Liver (tissue), 9 donors: ENCODE results near the gene PIGR. TPM values are rescaled to one million over a fixed set of nuclear protein-coding genes. Genes with fewer than 3 reads are reported as not detected.
A peak's percentile ranks its signal among the peaks of the same experiment; 100 is the strongest.

Source experiments
- DNase-seq: peaks from one replicate; pipeline ENCODE4 v3.0.0-alpha.2; 2017; ENCODE audit warnings: low spot score
- H3K27ac ChIP-seq, 2 donors: one replicate each; pipeline ENCODE4 v1.7.0; 2013; ENCODE audit warnings: inconsistent platforms in 2 of 2, low read length in 2 of 2, control low read depth in 1 of 2, low read depth in 1 of 2, mild to moderate bottlenecking in 1 of 2
- H3K27me3 ChIP-seq, 4 donors: one replicate each; pipeline versions ENCODE4 v1.6.1 to v1.7.0; 2013; ENCODE audit warnings: low read length in 3 of 4, inconsistent platforms in 1 of 4, mild to moderate bottlenecking in 1 of 4, moderate library complexity in 1 of 4; ENCODE audit not compliant: control insufficient read depth in 4 of 4, insufficient read depth in 4 of 4
- H3K36me3 ChIP-seq, 4 donors: one replicate each; pipeline versions ENCODE4 v1.6.1 to v1.7.0; 2013; ENCODE audit warnings: low read length in 3 of 4, mild to moderate bottlenecking in 3 of 4, low read depth in 1 of 4, moderate library complexity in 1 of 4; ENCODE audit not compliant: control insufficient read depth in 4 of 4, insufficient read depth in 3 of 4
- H3K4me1 ChIP-seq, 4 donors: one replicate each; pipeline versions ENCODE4 v1.6.1 to v1.7.0; 2013; ENCODE audit warnings: low read length in 3 of 4, mild to moderate bottlenecking in 3 of 4, moderate library complexity in 1 of 4; ENCODE audit not compliant: control insufficient read depth in 4 of 4, insufficient read depth in 4 of 4
- H3K4me3 ChIP-seq, 3 donors: one replicate each; pipeline versions ENCODE4 v1.6.1 to v1.7.0; 2013; ENCODE audit warnings: low read length in 3 of 3, control low read depth in 1 of 3, low read depth in 1 of 3, mild to moderate bottlenecking in 1 of 3
- H3K9ac ChIP-seq, 2 donors: one replicate each; pipeline ENCODE4 v1.7.0; 2013; ENCODE audit warnings: low read length in 2 of 2, mild to moderate bottlenecking in 2 of 2, moderate library complexity in 2 of 2, control low read depth in 1 of 2, low read depth in 1 of 2
- H3K9me3 ChIP-seq, 4 donors: one replicate each; pipeline versions ENCODE4 v1.6.1 to v1.7.0; 2013; ENCODE audit warnings: low read length in 3 of 4; ENCODE audit not compliant: control insufficient read depth in 4 of 4
- ATF3 ChIP-seq: IDR thresholded peaks from 2 replicates; pipeline ENCODE4 v1.6.1; 2016; ENCODE audit warnings: antibody characterized with exemption
- EGR1 ChIP-seq, 2 donors: IDR thresholded peaks; 2 replicates each; pipeline ENCODE4 v1.6.1; 2016 to 2018; ENCODE audit warnings: antibody characterized with exemption in 2 of 2, low read depth in 2 of 2
- FOXA2 ChIP-seq: IDR thresholded peaks from 2 replicates; pipeline ENCODE4 v1.6.1; 2016; ENCODE audit warnings: antibody characterized with exemption
- GABPA ChIP-seq, 2 donors: IDR thresholded peaks in 1 of 2; conservative IDR thresholded peaks in 1 of 2; 2 replicates each; pipeline ENCODE4 v1.6.1; 2016; ENCODE audit warnings: antibody characterized with exemption in 2 of 2, mild to moderate bottlenecking in 1 of 2, moderate library complexity in 1 of 2
- HNF4A ChIP-seq, 2 donors: conservative IDR thresholded peaks; 2 replicates each; pipeline ENCODE4 v1.6.1; 2016; ENCODE audit warnings: antibody characterized with exemption in 2 of 2, mild to moderate bottlenecking in 2 of 2
- JUND ChIP-seq, 2 donors: IDR thresholded peaks; 2 replicates each; pipeline ENCODE4 v1.6.1; 2016; ENCODE audit warnings: antibody characterized with exemption in 2 of 2
- MAX ChIP-seq: IDR thresholded peaks from 2 replicates; pipeline ENCODE4 v1.6.1; 2016; ENCODE audit warnings: antibody characterized with exemption
- RAD21 ChIP-seq, 2 donors: IDR thresholded peaks; 2 replicates each; pipeline ENCODE4 v1.6.1; 2016; ENCODE audit warnings: antibody characterized with exemption in 2 of 2, mild to moderate bottlenecking in 2 of 2
- REST ChIP-seq: IDR thresholded peaks from 2 replicates; pipeline ENCODE4 v1.6.1; 2016; ENCODE audit warnings: antibody characterized with exemption, mild to moderate bottlenecking
- RXRA ChIP-seq, 2 donors: IDR thresholded peaks; 2 replicates each; pipeline ENCODE4 v1.6.1; 2017 to 2018; ENCODE audit warnings: antibody characterized with exemption in 2 of 2, mild to moderate bottlenecking in 1 of 2
- SP1 ChIP-seq: IDR thresholded peaks from 2 replicates; pipeline ENCODE4 v1.6.1; 2018; ENCODE audit warnings: antibody characterized with exemption, mild to moderate bottlenecking
- TAF1 ChIP-seq: conservative IDR thresholded peaks from 2 replicates; pipeline ENCODE4 v1.6.1; 2016; ENCODE audit warnings: antibody characterized with exemption, mild to moderate bottlenecking
- YY1 ChIP-seq: IDR thresholded peaks from 2 replicates; pipeline ENCODE4 v1.6.1; 2016; ENCODE audit warnings: antibody characterized with exemption, mild to moderate bottlenecking
- ZBTB33 ChIP-seq: IDR thresholded peaks from 2 replicates; pipeline ENCODE4 v1.6.1; 2016; ENCODE audit warnings: antibody characterized with exemption
- whole genome bisulfite sequencing: extraction: QIAGEN DNeasy Blood & Tissue Kit; methylation state at CpG from one replicate; pipeline ENCODE4 v1.1.7; 2013; 5-methylcytosine and 5-hydroxymethylcytosine counted together
- polyA plus RNA-seq, 2 donors: library from polyadenylated mRNA; stranded (reverse) in 1 of 2; unstranded in 1 of 2; fragments of 200-250 nt in 1 of 2; fragments of >200 nt in 1 of 2; fragmentation: Nextera tagmentation in 1 of 2; extraction: Ambion mirVana in 1 of 2; gene quantifications; one replicate each; pipeline versions ENCODE4 v1.2.1 to v1.2.3, GENCODE V29; 2013 to 2015
- total RNA-seq, 2 donors: library from RNA; depleted of rRNA; stranded (reverse); fragments of >200 nt; gene quantifications; one replicate each; pipeline ENCODE4 v1.2.3, GENCODE V29; 2014
- TF ChIP-seq, protein P1 (sequence below): fragments of 150-350 bp; IDR thresholded peaks from 2 replicates; pipeline ENCODE4 v1.5.1; 2017; ENCODE audit warnings: improper control_type of control experiment, low read depth, low read length; ENCODE audit not compliant: missing input control
- donor health status: healthy.
- donor health status: healthy.
- donor health status: healthy.
- donor health status: healthy.
- donor health status: healthy.

The PIGR gene
- total and polyA plus RNA-seq, 4 donors = 0.09 to 43.3 (median 14.1) TPM

DNA sequence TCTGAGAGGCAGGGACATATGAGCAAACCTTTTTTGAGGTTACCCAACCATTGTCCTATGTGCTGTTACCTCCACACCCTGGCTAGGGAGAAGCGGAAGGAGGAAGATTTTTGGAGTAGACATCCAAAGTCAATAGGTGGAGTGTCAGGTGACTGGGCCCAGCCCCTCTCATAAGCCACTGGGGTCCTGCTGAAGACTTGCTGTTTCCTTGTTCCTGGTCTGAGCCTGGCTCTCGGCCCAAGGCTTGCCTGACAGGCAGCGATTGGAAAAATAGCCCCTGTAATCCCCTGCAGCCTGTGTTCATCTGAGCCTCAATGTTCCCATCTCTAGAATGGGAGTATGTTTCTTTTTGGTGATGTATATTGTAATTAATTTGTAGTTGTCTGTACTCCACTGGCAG lies 6.9 kb upstream of the PIGR start:
- no peak overlapping the region for H3K9ac ChIP-seq
- H3K4me3 ChIP-seq = no peak overlapping the region
- 77% methylated on average over 3 of the region's 3 CpGs for WGBS
- DNase-seq = no peak
- H3K27me3 ChIP-seq = no peaks in the 10 kb centered on the region
- peaks cover 0 to 2% (median 0%) of the 10 kb centered on the region in 4 donors for H3K9me3 ChIP-seq
- peaks cover 21 to 76% (median 70%) of the 10 kb centered on the region in 4 donors for H3K4me1 ChIP-seq
- no peaks in the 10 kb centered on the region for H3K36me3 ChIP-seq
- TF ChIP-seq HNF4A (conservative IDR thresholded peaks at IDR 0.05) = no peak
- no peak for TF ChIP-seq JUND (IDR thresholded peaks at IDR 0.05)
- TF ChIP-seq, protein P1, sequence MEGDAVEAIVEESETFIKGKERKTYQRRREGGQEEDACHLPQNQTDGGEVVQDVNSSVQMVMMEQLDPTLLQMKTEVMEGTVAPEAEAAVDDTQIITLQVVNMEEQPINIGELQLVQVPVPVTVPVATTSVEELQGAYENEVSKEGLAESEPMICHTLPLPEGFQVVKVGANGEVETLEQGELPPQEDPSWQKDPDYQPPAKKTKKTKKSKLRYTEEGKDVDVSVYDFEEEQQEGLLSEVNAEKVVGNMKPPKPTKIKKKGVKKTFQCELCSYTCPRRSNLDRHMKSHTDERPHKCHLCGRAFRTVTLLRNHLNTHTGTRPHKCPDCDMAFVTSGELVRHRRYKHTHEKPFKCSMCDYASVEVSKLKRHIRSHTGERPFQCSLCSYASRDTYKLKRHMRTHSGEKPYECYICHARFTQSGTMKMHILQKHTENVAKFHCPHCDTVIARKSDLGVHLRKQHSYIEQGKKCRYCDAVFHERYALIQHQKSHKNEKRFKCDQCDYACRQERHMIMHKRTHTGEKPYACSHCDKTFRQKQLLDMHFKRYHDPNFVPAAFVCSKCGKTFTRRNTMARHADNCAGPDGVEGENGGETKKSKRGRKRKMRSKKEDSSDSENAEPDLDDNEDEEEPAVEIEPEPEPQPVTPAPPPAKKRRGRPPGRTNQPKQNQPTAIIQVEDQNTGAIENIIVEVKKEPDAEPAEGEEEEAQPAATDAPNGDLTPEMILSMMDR = no peak
- TF ChIP-seq TAF1 = no peak
- TF ChIP-seq YY1 = no peak
- TF ChIP-seq ZBTB33 = no peak
- TF ChIP-seq FOXA2 = no peak
- TF ChIP-seq SP1 = no peak
- TF ChIP-seq RAD21 (IDR thresholded peaks at IDR 0.05) = no peak
- peak overlapping the region in 1 of 2 donors; percentile 46 for H3K27ac ChIP-seq

- H3K9ac ChIP-seq = no peak overlapping the region
- 57% methylated on average over 4 of the region's 4 CpGs for WGBS
Observed at GRCh38 chr1:206952171-206952570, 5.9 kb upstream of the PIGR start.

More at GRCh38 chr1:206952171-206952570, 5.9 kb upstream of the PIGR start:
- no peak for DNase-seq
- Histone ChIP-seq H3K4me3 (no peak overlapping the region), H3K9me3 (peaks cover 0 to 2% (median 0%) of the 10 kb centered on the region in 4 donors), H3K27me3 (no peaks in the 10 kb centered on the region), H3K27ac (peak overlapping the region; percentile 53 to 85), H3K36me3 (no peaks in the 10 kb centered on the region), H3K4me1 (peaks cover 21 to 78% (median 70%) of the 10 kb centered on the region in 4 donors)
- TF ChIP-seq TAF1 = no peak
- no peak for TF ChIP-seq GABPA (IDR thresholded peaks at IDR 0.05 in 1 of 2, conservative IDR thresholded peaks at IDR 0.05 in 1 of 2)
- TF ChIP-seq RAD21 (IDR thresholded peaks at IDR 0.05) = no peak
- no peak for TF ChIP-seq MAX
- no peak for TF ChIP-seq REST
- no peak for TF ChIP-seq EGR1 (IDR thresholded peaks at IDR 0.05; ENCODE audit: low read depth in 2 of 2)
- TF ChIP-seq ATF3 = no peak
- TF ChIP-seq SP1 = no peak
- TF ChIP-seq YY1 = no peak
- TF ChIP-seq, protein P1 = no peak
- no peak for TF ChIP-seq ZBTB33
- no peak for TF ChIP-seq JUND (IDR thresholded peaks at IDR 0.05)
- TF ChIP-seq RXRA (IDR thresholded peaks at IDR 0.05) = no peak
